Glomerular visceral epithelial cell (primary cell): Measurements from ENCODE around the gene ADGRF4.
"Not testable (repeated sequence)": the region's sequence is repeated elsewhere in the genome, so short reads cannot be mapped to it uniquely, and the experiment has no call there.

Experiments
- DNase-seq: peaks from one replicate; pipeline ENCODE4 v3.0.0-alpha.2; 2016; ENCODE audit errors: extremely low spot score

The ADGRF4 gene

DNA sequence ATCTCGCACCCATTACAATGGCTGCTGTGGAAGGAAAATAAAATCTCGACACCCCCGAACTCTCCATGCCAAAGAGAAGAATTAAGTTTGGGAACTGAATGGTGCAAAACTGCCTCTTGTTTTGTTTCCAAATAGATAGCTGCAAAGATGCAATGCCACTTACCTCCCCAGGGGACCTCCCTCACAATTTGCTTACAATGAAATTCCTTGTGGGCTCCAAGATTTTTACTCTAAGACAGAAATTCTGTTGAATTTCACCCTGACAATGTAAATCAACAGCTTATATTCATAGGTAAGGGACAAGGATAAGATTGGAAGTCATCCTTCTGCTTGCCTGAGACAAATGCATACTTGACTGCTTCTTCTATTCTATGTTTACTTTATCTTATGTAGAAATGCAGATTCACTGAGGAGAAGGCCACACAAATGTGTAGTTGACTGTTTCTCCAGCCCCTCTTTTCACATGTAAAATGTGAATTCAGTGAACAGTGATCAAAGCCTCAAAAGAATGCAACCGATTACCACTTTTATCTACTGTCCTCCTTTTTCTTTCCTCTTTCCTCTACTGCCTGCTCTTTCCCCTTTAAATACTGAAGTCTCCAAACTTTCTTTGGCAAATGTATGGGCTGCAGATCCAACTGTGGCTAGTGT, 36.6 kb downstream of the ADGRF4 start:
- no peak for DNase-seq

DNA sequence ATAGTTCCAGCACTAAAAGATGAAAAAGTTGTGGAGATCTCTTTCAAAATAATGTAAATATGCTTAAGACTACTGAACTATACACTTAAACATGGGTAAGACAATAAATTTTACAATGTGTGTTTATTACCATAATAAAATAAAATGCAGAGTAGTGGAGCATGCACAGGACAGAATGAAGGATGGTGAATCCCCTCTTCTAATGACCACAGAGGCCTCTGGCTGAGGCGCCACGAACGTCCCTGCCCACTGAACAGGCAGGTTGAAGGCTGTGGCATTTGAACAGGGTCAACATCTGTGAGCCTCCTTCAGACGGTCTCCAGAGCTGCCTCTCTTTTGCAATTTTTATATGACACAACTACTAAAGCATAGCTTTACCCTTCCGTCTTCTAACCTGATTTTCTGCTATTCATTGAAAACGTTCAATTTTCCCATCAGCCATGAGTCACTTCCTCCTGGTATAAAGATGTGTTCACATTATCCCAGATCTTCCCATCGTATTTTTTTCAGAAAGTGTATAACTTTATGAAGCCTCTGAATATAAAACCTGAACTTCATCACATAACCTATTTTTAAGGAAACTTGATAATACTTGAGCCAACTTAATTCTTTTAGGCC, 37.8 kb downstream of the ADGRF4 start:
- no peak for DNase-seq

DNA sequence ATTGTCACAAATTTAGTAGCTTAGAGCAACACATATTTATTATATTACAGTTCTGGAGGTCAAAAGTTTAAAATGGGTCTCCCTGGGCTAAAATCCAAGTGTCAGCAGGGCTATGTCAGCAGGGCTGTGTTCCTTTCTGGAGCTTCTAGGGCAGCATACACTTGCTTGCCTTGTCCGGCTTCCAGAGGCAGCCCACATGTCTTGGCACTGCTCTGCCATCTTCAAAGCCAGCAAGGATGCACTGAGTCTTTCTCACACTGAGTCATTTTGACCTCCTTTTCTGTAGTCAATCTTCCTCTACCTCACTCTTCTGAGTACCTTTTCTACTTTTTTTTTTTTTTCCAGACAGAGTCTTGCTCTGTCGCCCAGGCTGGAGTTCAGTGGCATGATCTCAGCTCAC, 39.0 kb downstream of the ADGRF4 start:
- no peak for DNase-seq

DNA sequence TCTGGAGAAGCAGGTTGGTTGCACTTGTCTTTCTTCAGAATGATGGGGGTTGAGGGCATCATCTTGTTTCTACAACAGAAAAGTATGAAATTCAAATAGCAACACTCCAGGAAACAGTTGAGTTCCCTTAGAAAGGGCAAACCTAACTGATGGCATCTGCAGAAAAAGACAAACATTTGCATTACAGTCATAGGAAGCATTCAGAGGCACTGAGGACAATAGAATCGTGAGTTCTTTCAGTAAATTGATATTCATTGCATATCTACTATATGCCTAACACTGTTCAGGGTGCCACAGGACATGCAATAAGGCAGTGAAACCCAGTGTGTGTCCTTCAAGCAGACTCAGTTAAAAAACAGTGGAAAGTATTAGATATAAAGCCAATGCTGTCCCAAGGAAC, 42.3 kb downstream of the ADGRF4 start:
- DNase-seq: no peak

DNA sequence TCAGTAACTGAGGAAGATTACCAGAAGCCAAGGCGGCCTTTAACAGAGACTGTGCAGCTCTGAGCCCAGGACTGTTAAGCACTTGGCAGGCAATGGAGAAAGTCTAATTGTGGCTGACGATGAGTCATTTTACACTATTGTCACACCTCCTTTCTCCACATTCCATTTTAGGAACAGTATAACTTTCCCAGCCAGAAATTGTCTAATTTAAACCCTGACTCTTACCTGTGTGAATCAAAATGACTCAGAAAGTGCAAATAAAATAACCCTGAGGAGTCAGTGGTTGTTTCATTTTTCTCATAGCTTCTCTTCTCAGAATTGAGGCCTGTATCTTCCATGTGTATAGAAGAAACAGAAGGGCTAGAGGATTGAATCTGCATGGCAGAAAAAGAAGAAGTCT, 43.4 kb downstream of the ADGRF4 start:
- DNase-seq: peak; percentile 61

DNA sequence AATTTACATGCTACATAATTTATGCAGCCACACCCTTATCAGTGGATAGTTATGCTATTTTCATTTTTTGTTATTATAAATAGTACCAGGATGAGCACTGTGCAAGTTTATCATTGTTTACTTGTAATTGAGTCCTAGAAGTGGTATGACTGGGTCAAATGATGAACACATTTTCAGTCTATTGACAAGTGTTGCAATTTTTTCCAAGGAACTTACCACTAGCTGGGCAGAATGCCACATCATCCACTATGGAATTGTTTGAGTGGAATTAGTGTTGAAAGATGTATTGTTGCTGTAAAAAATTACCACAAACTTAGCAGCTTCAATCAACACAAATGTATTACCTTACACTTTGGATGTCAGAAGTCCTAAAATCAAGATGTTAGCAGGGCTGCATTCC, 45.4 kb downstream of the ADGRF4 start:
- peak; percentile 35 for DNase-seq

DNA sequence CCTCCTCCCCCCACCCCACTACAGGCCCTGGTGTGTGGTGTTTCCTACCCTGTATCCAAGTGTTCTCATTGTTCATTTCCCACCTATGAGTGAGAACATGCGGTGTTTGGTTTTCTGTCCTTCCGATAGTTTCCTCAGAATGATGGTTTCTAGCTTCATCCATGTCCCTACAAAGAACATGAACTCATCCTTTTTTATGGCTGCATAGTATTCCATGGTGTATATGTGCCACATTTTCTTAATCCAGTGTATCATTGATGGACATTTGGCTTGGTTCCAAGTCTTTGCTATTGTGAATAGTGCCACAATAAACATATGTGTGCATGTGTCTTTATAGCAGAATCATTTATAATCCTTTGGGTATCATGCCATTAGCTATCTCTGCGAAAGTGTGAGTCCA, 46.9 kb downstream of the ADGRF4 start:
- not testable (repeated sequence) for DNase-seq

DNA sequence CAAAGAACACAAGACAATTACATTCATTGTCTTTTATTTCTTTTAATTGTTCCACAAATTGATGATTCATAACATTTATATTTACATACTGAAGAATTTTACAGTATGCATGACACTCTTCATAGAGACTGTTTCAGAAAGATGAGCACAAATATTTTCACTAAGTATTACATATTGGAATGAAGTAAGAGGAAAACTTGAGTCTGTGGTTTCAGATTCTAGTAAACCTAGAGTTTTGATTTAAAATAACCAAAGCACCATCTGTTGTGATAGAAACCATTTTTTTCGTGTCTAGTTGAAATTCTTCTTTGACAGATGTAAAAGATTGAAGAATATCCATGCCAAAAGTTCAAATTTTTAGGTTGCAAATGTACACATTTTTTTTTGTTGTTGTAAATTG, 51.4 kb downstream of the ADGRF4 start:
- no peak for DNase-seq

DNA sequence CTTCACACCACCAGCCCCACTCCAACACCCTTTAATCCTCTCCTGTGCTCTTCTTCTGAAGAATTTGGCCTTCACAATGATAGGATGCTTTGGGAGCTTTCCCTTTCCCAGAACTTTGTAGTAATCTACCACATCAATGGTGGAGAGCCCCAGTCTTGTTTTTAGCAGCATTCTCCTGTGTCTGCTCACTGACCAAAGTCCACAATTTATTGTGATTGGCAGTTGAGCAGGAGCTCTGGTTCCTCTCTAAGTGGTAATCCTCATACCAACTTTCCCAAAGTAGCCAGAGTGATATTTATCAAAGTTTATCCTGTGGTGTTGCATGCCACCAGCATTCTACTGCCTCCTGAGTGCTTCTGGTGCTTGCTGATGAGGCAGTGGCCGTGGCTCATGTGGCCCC, 54.4 kb downstream of the ADGRF4 start:
- DNase-seq: no peak

DNA sequence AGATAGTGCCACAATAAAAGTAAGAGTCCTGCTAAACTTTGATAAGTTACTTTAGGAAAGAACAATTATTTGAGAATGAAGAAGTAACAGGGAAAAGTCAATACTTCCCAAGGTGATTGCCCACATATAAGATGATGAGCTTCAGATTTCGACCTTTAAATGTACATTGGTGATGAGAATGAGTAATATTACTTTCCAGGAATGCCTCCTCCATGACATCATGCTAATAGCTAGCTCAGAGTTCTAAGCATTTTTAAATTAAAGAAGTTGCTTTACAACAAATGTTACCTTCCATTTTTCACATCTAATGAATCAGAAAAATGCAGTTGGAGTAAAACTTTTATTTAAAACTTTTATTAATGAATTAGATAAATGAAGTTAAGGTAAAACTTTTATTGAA, 61.0 kb downstream of the ADGRF4 start:
- DNase-seq: peak; percentile 11

DNA sequence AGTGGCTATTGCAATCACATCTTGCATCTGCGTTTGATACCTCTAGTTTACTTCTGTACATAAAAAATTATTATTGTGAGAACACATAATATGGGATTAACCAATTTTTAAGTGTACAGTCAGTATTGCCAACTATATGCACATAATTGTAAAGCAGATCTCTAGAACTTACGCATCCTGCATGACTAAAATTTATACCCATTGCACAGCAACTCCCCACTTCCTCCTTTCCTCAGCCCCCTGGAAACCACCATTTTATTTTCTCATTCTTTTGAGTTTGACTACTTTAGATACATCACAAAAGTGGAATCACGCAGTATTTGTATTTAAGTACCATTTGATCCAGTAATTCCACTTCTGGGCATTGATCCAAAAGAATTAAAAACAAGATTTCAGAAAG, 64.1 kb downstream of the ADGRF4 start:
- DNase-seq: no peak

DNA sequence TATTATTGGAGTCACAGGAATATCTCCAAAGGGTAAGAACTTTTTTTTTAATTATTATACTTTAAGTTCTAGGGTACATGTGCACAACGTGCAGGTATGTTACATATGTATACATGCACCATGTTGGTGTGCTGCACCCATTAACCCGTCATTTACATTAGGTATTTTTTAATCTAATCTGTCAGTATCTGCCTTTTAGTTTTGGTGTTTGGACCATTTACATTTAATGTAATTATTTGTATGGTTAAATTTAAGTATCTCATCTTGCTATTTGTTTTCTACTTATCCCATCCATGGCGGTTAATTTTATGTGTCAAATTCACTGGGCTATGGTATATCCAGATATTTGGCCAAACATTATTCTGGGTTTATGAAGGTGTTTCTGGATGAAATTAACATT, 68.1 kb downstream of the ADGRF4 start:
- DNase-seq: no peak

DNA sequence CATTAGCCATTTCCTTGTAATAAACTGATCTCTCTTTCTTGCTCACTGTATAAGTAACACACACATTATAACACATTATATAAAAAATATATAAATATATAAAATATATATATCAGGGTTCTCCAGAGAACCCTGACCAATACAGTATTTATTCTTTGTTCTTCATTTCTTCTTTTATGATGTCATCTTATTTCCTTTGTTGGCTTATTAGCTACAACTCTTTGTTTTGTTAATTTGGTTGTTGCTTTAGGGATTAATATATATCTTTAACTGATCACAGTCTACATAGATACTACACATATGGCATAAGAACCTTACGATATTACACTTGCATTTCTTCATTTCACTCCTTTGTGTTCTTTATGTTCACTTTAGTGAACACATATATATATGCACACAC, 68.7 kb downstream of the ADGRF4 start:
- no peak for DNase-seq

DNA sequence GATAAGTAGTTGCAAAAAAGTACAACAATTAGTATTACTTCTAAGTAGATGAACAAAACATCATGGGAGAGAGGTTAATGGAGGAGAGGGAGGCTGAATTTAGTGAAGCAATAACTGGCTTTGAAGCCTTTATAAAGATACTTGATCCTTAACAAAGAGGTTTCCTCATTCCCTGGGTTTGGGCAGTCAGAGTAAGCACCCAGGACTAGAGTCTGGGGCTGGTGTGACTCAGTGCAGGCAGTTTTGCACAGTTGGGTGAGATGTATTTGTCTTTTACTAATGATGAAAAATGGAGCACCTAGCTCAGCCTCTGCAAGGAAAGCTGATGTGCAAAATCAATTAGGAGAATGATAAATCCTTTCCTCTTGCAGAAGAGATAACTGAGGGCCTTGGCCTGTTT, 71.6 kb downstream of the ADGRF4 start:
- DNase-seq: no peak
